ENCODE measurements around the gene BBX.

BBX gene

GRCh38 chr3:107740992-107741896, 218.5 kb downstream of the BBX start:
- no peak for DNase-seq (ENCODE audit: low read depth in 2 of 2)

DNA sequence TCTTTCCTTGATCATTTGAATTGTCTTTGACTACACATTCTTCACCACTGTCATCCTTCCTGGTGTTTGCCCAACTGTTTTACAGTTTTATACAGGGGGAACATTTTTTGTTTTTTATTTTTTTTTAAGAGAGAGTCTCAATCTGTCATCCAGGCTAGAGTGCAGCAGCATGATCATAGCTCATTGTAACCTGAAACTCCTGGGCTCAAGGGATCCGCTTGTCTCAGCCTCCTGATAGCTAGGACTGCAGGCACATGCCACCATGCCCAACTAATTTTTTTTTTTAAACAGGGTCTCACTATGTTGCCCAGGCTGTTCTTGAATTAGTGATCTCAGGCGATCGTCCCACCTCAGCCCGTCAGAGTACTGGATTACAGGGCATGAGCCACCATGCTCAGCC, 222.6 kb downstream of the BBX start:
- no peak for DNase-seq (ENCODE audit: low read depth in 2 of 2)

- DNase-seq (ENCODE audit: low read depth in 2 of 2): no peak
These were observed 229.6 kb downstream of the BBX start for GRCh38 chr3:107752202-107752990.

DNA sequence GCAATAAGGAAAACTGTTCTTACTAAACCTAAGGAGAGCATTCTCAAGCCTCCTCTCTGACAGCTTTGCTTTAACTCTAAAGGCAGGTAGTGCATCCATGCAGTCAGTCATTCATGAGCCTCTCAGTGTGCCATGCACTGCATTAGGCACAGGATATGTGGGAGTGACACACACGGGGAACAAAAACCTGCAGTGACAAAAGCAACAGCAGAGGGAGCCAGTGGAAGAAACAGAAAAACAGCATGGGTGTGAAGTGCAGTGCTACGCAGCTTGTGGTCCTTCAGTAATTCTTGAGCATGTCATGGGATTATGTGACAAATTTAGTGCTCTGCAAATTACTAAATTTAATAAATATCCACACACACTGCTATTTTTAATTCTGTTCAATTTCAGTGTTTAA, 230.7 kb downstream of the BBX start:
- no peak for DNase-seq (ENCODE audit: low read depth in 2 of 2)

- DNase-seq (ENCODE audit: low read depth in 2 of 2): no peak
These were observed 231.2 kb downstream of the BBX start for GRCh38 chr3:107753976-107754375.

DNA sequence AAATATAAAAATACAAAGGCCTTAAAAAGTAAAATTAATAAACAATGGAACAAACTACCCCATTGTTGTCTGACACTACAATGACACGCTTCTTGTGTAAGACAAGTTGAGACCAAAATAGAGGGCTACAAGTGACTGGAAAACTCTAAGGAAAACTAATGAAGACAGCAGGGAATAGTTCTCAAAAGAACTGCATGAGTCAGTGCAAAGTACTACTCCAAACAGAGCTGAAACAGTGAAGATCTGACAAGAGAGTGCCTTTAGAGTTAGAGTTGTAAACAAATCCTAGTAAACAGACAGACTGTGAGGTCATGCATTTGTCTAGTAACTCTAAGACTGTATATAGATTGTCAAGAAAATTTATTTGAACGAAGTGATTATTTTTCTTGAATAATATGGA, 233.9 kb downstream of the BBX start:
- no peak for DNase-seq (ENCODE audit: low read depth in 2 of 2)

GRCh38 chr3:107757140-107757539, 234.4 kb downstream of the BBX start:
- no peak for DNase-seq (ENCODE audit: low read depth in 2 of 2)

- no peak for DNase-seq (ENCODE audit: low read depth in 2 of 2)
These were observed 237.4 kb downstream of the BBX start for GRCh38 chr3:107760144-107760543.

- DNase-seq (ENCODE audit: low read depth in 2 of 2): no peak
These were observed 238.6 kb downstream of the BBX start for GRCh38 chr3:107761391-107761790.

DNA sequence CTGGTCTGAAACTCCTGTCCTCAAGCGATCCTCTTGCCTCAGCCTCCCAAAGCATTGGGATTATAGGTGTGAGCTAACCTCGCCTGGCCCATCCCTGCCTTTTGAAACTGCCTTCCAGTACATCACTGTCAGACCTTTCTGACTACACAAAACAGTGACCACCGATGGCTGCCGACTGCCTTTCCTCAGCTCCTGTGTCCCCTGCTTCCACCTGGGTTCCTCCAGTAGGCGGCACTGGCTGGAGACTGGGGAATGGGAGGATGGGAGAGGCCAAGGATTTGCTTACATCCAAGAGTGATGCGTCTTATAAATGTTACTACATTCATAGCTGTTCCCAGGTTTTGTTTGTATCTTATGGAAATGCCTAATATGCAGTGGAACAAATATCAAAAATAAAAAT, 242.8 kb downstream of the BBX start:
- no peak for DNase-seq (ENCODE audit: low read depth in 2 of 2)

GRCh38 chr3:107767897-107768605, 245.3 kb downstream of the BBX start:
- no peak for DNase-seq (ENCODE audit: low read depth in 2 of 2)

GRCh38 chr3:107769882-107770281, 247.1 kb downstream of the BBX start:
- no peak for DNase-seq (ENCODE audit: low read depth in 2 of 2)

DNA sequence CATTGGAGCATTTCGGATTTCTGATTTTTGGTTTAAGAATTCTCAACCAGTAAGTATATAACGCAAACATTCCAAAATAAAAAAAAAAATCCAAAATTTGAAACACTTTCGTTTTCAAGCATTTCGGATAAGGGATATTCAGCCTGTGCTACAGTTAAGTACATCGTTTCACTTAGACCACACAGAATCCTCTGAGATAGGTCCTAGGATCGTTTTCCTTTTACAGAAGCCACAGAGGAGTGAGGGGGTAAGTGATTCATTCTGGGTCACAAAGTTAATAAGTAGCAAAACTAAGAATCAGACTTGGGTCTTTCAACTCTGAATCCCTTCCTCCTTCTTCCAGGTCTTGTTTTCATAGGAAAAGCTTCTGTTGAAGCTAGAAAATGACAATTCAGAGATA, 249.3 kb downstream of the BBX start:
- DNase-seq (ENCODE audit: low read depth in 2 of 2): no peak

DNA sequence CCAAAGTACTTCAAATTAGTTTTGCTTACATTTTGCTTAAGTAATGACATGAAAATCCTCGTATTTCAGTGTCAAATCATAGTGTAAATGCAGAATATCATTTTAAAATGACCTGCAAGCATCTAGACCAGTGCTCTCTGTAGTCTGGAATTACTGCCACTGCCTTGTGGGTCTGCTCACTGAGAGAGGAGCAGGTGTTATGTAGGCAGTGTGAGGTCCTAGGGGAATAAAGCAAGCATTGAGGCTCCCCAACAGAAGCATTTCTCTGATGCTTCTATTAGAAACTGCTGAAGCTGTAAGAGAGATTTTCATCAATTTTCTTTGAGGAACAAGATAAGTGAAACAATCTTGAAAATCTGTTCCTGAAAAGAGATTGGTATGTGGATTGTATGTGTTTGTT, 253.2 kb downstream of the BBX start:
- no peak for DNase-seq (ENCODE audit: low read depth in 2 of 2)

- no peak for DNase-seq (ENCODE audit: low read depth in 2 of 2)
These were observed 258.5 kb downstream of the BBX start for GRCh38 chr3:107781253-107781652.

DNA sequence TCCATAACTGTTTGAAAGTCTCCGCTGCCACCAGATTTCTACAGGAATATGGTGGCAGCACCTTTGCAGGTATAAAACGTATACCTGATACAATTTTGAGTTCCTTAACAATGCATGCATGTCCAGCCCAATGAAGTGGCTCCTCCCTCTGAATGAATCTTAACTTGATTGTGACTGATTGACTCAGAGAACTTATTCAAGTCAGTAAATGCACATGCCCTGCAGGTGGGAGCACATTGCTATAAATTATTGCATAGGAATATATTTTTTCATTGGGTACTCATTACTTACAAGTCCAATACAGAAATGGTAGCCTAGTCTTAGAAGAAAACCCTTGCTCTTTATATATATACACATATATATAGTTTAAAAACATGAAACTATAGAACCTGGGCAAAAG, 259.3 kb downstream of the BBX start:
- no peak for DNase-seq (ENCODE audit: low read depth in 2 of 2)

DNA sequence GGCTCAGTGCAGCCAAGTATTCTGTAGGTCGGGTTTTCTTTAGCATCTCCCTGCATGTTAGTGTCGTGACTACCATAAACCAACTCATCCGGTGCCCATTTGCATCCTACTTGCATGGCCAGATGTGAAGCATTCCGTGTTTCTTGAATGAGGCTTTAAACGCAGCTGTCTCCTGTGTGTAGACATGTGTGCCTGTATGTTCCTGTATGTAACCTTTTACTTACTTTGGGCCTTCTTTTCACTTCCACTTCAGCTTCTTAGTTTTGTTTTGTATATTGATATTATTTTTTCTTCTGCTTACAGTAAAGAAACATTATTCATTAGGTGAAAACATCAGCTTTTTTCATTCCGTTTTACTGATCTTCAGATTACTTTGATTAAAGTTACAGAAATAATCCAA, 267.9 kb downstream of the BBX start:
- DNase-seq (ENCODE audit: low read depth in 2 of 2): no peak

- DNase-seq (ENCODE audit: low read depth in 2 of 2): no peak
These were observed 268.3 kb downstream of the BBX start for GRCh38 chr3:107791027-107791426.

DNA sequence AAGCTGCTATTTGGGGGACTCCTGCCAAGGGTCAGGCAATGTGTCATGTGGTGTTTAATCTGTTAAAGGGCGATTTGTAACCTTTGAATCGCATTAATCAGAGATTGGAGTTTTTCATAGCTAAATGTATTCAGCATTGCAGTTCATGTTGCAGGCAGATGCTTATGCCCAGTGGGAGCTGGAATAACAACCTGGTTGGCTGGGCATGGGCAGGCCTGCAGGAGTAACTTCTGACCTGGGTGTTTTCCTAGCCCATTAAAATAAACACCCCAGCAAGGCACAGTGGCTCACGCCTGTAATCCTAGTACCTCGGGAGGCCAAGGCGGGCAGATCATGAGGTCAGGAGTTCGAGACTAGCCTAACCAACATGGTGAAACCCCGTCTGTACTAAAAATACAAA, 268.7 kb downstream of the BBX start:
- DNase-seq (ENCODE audit: low read depth in 2 of 2): no peak

DNA sequence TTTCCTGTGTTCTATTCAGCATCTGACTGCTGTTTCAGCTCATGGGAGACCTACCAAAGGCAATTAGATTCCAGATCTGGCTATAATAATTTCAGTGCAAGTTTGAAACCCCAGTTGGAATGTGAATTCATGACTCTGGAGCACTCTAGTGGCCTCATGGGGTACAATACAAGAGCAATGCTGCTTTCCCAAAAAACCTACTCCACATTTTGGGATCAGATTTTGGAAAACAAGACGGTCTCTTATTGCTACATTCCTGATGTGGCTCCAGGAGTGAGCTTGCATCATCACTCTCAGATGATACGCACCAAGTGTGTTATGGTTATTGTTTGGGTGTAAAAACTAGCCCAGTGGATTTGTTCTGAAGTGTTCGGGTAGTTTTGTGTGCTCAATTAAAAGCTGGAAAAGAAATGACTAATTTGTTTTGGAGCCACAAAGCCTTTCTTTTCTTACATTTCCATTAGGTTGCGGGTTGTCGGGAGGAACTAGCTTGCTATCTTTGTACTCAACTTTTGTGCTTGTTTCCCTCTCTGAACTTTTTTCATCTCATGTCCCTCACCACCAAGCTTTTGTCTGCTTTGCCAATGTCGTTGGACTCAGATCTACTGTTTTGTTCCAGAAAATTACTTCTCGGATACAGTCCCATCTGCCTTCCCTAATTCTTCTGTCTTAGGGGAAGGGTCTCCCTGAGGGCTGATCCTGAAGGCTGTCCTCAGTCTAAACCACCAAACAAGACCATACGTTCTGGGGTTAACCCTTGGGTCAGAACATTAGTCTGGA, 272.1 kb downstream of the BBX start:
- no peak for DNase-seq (ENCODE audit: low read depth in 2 of 2)

DNA sequence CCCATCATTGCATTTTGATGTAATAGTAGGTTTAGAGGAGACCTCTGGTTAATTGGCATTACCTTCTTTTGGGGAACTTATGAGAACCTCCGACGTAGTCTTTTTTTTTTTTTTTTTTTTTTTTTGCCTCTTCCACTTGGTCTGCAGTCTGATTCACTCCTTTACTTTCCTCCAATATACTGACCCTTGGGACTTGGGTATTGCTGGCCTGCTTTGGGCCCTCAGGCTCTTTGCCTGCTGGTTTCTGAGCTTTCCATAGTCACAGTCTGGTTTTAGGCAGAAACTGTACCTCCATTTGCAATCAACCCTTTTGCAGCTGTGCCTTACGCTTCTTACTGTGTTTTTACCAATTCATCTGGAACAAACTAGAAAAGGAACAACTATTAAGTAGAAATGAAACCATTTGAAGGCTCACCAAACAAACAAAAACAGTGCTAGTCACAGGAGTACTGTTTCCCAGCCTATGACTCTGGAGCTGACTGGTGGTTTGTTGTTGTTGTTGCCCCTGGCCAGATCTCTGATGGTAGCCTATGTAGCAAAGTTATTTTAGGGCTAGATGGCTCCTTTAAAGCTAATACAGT, 272.8 kb downstream of the BBX start:
- DNase-seq (ENCODE audit: low read depth in 2 of 2): no peak
